HPDE6-E6E7 (cell line): ENCODE measurements around the gene RBM17.
"Not testable (repeated sequence)": the region's sequence is repeated elsewhere in the genome, so short reads cannot be mapped to it uniquely, and the experiment has no call there.

Experiments used
- DNase-seq: peaks from one replicate; pipeline ENCODE4 v3.0.0; 2011; ENCODE audit warnings: missing footprints; ENCODE audit errors: extremely low spot score

Gene RBM17

GRCh38 chr10:6136215-6137201 is 47.7 kb downstream of the RBM17 start:
- DNase-seq: no peak

- no peak for DNase-seq
These were observed 49.6 kb downstream of the RBM17 start for GRCh38 chr10:6138456-6138855.

GRCh38 chr10:6139470-6139869 is 50.6 kb downstream of the RBM17 start:
- DNase-seq: no peak

- no peak for DNase-seq
These were observed 51.5 kb downstream of the RBM17 start for GRCh38 chr10:6140141-6140841.

- no peak for DNase-seq
These were observed 52.1 kb downstream of the RBM17 start for GRCh38 chr10:6140965-6141295.

- peak; percentile 48 for DNase-seq
These were observed 52.7 kb downstream of the RBM17 start for GRCh38 chr10:6141296-6142151.

- not testable (repeated sequence) for DNase-seq
These were observed 53.4 kb downstream of the RBM17 start for GRCh38 chr10:6142186-6142585.

GRCh38 chr10:6142644-6143043 is 53.8 kb downstream of the RBM17 start:
- DNase-seq: no peak

- DNase-seq: no peak
These were observed 54.3 kb downstream of the RBM17 start for GRCh38 chr10:6143181-6143580.

GRCh38 chr10:6144406-6145165 is 55.8 kb downstream of the RBM17 start:
- DNase-seq: peak; percentile 23

GRCh38 chr10:6145166-6145987 is 56.5 kb downstream of the RBM17 start:
- no peak for DNase-seq

GRCh38 chr10:6146013-6146785 is 57.4 kb downstream of the RBM17 start:
- DNase-seq: no peak

GRCh38 chr10:6146921-6147320 is 58.1 kb downstream of the RBM17 start:
- DNase-seq: no peak

- DNase-seq: no peak
These were observed 59.4 kb downstream of the RBM17 start for GRCh38 chr10:6148251-6148701.

GRCh38 chr10:6148908-6149307 is 60.1 kb downstream of the RBM17 start:
- no peak for DNase-seq

GRCh38 chr10:6151087-6151977 is 62.5 kb downstream of the RBM17 start:
- no peak for DNase-seq

GRCh38 chr10:6153845-6154244 is 65.0 kb downstream of the RBM17 start:
- DNase-seq: no peak

- no peak for DNase-seq
These were observed 65.7 kb downstream of the RBM17 start for GRCh38 chr10:6154566-6154965.
